Occipital lobe (tissue), 2 donors: ENCODE data around the gene GAS2L1. TPM values are rescaled to one million over a fixed set of nuclear protein-coding genes. Genes with fewer than 3 reads are reported as not detected.

Experiments used
- DNase-seq: peaks from one replicate; lab custom pipeline; 2025; lab: John Stamatoyannopoulos, UW
- total RNA-seq: library from RNA; depleted of rRNA; stranded (reverse); fragments of >200 nt; gene quantifications from one replicate; pipeline ENCODE4 v1.2.3, GENCODE V29; 2014

Gene GAS2L1
- total RNA-seq, 1 donor from 2014 or later: 7.3 TPM

- no peak for DNase-seq
Measured at GRCh38 chr22:29275167-29275566, 31.3 kb upstream of the GAS2L1 start.

DNA sequence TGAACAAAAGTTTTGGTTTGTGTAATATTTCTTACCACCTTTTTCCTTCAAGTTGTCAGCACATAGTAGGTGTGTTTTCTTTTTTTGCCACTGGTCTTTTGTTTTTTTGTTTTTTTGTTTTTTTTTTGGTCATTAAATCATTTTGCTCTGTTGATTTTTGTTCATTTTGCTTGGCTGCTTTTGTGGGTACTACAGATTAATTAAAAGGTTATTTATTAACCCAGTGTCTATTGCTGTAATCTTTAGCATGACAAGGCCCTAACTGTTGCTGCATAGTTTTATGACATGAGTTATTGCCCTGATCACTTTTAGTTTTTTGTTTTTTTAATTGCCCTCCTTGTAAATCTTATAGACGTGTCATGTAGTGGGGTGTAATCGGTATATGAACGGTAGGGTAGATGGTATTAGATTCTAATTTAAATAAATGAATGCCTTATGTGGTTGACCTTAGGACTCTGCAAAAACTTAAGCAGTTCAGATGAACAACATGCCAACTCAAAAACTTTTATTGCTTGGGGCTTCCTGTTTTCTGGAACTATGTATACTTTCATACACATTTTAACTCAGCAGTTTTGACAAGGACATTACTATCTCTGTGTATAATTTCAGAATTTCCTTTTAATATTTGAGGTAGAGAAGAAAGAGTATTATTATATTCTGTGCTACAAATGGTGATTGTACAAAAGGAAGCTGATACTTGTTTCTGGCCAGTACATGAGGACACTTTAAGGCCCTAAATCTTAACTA, 30.5 kb upstream of the GAS2L1 start:
- DNase-seq: no peak

- DNase-seq: no peak
Measured at GRCh38 chr22:29277927-29278326, 28.5 kb upstream of the GAS2L1 start.

GRCh38 chr22:29284196-29284595, 22.3 kb upstream of the GAS2L1 start:
- DNase-seq: no peak

GRCh38 chr22:29288837-29289236, 17.6 kb upstream of the GAS2L1 start:
- no peak for DNase-seq

DNA sequence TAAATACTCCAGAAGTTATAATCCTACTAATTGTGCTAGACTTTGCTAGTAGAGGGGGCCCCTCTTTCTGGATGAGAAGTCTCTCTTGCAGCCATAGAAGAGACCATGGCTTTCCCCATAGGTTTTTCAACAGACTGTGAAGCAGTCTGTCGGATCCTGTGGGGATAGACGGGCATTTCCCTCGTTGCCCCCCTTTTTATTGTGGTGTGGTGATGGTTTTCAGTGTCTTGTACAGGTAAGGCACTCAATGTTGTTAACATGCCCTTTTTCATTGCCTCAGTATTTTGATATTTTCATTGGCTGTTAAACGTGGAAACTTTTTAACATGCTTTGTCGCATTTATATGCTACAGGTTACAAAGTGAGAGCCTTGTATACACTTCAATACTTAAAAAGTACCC, 16.4 kb upstream of the GAS2L1 start:
- DNase-seq: no peak

DNA sequence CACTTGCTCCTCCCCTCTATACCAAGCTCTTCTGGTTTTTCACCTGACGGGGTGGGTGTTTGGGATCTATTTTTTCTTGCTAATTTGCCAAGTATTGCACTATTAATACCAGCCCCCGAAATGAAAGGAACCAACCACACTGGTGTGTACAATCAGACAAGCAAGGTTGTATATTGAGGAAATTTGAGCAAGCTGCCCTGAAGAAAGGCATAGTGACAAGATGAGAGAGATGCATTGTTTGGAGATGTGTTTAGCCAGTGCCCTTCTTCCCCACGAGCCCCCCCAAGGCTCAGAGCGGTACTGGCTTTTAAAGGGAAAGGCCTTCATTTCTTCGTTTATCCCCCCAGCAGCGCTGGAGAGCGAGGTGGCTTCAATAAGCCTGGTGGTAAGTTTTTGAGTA, 15.2 kb upstream of the GAS2L1 start:
- DNase-seq: no peak

DNA sequence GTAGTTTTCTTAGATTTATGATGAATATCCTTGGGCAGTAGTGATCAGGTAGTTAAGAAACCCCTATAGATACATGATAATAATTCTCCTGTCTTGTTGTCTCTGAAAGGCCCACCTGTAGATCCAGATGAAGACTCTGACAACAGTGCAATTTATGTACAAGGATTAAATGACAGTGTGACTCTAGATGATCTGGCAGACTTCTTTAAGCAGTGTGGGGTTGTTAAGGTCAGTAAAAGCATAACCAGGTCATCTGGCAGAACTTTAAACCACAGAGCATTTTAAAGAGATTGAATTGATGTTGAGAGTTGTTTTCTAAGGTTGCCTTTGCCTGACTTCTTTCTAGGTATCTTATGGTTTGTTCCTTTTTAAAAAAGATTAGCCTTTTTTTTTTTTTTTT, 14.1 kb upstream of the GAS2L1 start:
- no peak for DNase-seq

- DNase-seq: no peak
Measured at GRCh38 chr22:29298641-29299040, 7.8 kb upstream of the GAS2L1 start.

DNA sequence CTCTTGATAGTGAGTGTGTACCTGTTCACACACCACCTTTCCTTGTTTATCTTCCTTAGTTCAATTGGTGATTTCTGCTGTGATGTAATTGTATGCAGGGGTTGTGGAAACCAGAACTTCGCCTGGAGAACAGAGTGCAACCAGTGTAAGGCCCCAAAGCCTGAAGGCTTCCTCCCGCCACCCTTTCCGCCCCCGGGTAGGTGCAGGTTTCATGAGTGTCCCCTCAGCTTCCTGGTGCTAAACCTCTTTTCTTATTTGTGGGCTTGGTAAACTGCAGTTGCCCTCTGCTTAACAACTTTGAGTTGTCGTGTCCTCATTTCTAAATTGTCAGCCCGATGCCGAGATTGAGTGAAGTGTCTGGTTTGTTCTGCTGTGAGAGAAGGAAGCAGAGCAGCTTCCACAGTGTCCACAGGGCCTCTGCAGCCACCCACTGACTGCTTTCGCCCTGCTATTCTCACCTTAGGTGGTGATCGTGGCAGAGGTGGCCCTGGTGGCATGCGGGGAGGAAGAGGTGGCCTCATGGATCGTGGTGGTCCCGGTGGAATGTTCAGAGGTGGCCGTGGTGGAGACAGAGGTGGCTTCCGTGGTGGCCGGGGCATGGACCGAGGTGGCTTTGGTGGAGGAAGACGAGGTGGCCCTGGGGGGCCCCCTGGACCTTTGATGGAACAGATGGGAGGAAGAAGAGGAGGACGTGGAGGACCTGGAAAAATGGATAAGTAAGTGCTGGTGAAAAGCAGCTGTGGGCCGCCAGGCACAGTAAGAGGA, 7.1 kb upstream of the GAS2L1 start:
- DNase-seq: no peak

GRCh38 chr22:29300467-29300806, 6.0 kb upstream of the GAS2L1 start:
- DNase-seq: no peak

DNA sequence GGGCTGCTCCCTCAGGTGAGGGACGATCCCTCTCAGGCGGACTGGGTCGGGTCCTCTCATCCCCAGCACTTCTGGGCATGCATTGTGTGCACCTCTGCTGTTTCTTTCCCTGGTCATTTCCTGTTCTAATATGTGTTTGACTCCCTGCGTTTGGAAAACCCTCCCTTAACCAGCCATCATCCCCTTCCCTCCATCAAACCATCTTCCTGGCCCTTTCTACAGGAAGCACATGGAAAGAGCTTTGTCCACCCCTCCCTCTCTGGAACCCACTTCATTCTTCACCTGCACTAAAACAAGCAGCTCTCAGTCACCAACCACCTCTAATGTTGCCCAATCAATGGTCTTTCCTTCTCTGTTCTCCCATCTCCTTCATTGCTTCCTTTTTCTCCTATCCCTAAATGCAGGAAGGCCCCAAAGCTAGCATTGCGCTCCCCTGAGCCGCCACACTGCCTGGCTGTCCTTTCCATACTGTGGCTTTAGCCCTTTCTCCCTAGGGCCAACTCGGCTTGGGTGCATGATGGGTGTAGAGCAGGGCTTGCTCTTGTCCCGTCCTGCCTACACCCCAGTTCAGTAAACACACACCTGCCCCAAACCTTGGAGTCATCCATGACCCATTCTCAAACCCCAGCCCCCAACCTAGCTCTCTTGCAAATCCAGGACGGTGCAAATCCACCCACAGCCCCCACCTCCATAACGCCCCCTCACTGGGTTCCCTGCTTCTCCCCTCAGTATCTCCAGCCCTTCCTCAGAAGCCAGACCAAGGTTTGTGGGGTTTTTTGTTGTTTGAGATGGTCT, 5.4 kb upstream of the GAS2L1 start:
- DNase-seq: no peak

- no peak for DNase-seq
Measured at GRCh38 chr22:29301716-29302401, 4.6 kb upstream of the GAS2L1 start.

DNA sequence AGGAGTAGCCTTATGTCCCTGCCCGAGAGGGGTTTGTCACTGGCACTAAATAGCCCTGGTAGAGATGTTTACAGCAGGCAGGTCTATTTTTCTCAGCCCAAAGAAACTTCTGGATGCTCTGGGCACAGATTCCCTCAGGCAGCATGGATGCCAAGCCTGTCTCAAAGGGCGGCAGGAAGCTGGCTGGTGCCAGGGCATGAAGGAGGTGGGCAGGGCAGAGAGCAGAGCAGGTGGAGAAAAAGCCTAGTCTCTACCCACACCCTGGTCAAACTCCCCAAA, 4.1 kb upstream of the GAS2L1 start:
- no peak for DNase-seq

- DNase-seq: no peak
Measured at GRCh38 chr22:29302681-29303465, 3.6 kb upstream of the GAS2L1 start.

DNA sequence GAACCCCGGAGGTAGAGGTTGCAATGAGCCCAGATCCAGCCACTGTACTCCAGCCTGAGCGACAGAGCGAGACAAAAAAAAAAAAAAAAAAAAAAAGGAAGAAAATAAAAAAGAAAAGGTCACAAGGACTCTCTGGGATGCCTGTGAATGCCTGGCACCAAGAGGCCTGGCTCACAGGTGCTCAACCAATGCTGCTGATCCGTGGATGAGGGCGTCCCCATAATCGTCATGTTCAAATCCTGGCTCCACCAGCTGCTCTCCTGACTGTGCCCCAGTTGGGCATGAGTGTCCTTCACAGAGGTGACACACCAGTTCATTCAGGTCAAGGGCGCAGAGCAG, 645 bp upstream of the GAS2L1 start:
- DNase-seq: no peak

GRCh38 chr22:29306835-29307595, 565 bp downstream of the GAS2L1 start:
- DNase-seq: peak; percentile 48

GRCh38 chr22:29307596-29308147, 1.2 kb downstream of the GAS2L1 start:
- DNase-seq: no peak

DNA sequence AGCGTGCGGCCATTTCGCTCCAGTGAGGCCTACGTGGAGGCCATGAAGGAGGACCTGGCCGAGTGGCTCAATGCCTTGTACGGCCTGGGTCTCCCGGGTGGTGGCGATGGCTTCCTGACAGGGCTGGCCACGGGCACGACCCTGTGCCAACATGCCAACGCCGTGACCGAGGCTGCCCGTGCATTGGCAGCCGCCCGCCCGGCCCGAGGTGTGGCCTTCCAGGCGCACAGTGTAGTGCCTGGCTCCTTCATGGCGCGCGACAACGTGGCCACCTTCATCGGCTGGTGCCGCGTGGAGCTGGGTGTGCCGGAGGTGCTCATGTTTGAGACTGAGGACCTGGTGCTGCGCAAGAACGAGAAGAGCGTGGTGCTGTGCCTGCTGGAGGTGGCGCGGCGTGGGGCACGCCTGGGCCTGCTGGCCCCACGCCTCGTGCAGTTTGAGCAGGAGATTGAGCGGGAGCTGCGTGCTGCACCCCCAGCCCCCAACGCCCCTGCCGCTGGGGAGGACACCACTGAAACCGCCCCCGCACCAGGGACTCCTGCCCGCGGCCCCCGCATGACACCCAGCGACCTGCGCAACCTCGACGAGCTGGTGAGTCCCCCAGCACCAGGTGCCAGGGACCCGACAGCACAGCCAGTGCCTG, 1.8 kb downstream of the GAS2L1 start:
- DNase-seq: no peak

GRCh38 chr22:29308791-29309262, 2.4 kb downstream of the GAS2L1 start:
- DNase-seq: no peak
